Measurements from ENCODE around the gene SUPT4H1. TPM values are rescaled to one million over a fixed set of nuclear protein-coding genes. Genes with fewer than 3 reads are reported as not detected.

SUPT4H1 gene
- total RNA-seq, 1 donor from 2014 or later = 51.4 TPM

- DNase-seq (ENCODE audit: low read depth, low spot score) = no peak
Observed at GRCh38 chr17:58320163-58320558, 31.8 kb downstream of the SUPT4H1 start.

DNA sequence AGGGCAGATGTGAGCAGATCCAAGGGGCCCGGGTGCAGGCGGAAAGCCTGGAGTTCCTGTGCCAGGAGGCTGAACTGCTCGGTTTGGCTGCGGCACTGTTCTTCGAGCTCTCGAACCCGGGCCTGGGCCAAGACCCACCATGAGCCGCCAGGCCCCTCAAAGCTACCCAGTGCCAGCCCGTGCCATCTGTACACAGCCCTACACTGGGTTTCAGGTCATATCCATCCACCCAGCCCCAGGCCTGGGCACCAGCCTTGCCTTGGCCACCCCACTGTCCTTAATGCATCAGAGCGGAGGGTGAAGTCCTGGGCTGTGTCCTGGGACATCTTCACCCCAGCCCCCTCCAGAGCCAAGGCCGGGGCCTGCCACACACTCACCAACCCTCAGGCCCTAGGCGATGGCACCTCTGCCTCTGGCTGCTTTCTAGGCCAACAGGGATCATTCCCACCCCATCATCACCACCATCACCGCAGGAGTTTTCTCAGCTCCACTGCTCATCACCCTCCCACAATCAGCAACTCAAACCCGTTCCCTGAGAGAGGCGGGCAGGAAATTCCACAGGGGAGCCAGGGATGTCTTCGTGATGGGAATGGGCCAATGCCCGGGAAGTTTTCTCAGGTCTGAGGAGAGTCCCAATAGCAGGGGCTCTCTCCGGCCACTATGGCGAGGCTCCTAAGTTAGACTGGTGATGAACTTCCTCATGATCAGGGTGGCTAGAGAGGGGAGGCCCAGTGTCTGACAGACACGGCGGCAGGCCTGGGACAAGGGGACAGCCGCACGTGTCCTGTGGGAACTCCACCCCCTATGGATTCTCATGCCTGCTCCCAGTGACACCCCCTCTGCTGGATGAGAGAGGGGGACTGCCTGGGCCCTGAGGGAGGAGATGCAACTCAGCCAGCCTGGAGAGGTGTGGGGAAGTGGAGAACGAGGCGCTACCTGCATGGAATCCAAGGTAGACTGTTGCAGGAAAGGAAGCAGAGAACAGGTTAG is 32.5 kb downstream of the SUPT4H1 start:
- DNase-seq (ENCODE audit: low read depth, low spot score) = no peak

DNA sequence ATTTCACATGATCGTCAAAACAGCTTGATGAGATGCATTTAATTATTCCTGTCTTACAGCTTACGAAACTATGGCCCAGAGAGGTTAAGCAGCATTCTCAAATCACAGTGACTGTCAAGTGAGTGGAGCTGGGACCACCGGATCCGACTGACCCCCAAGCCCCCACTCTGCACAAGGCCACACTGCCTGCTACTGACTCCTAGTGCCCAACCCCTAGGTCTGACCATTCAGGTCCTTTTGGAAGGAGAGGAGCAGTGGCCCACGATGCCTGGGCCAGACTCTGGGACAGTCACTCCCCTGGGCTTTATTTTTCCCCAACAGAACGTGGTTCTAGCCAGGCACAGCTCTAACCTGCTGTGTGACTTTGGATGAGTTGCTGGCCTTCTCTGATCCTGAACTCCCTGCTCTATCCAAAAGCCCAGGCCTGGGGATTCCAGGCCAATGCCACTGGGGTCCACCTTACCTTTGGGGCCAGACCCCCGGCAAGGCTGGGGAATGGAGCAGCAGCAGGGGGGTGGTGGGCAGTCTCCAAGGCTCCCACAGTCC is 33.3 kb downstream of the SUPT4H1 start:
- no peak for DNase-seq (ENCODE audit: low read depth, low spot score)

DNA sequence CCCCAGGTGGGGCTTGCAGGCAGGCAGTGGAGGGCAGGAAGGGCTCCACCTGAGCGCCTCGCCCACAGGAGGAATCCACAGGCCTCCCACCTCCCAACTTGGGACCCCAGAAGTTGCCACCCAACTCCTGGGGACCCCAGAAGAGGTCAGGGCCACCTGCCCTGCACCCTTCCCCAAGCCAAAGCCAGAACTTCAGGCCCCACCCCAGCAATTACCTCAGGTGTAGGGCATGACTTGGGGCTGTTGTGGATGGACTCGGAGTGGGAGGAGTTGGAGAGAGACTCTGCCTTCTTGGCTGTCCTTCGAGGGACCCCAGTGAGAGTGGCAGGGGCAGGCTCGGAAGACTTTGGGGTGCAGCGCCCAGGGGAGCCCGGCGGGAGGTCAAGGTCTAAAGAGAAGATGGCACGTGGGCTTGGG is 33.9 kb downstream of the SUPT4H1 start:
- DNase-seq (ENCODE audit: low read depth, low spot score) = no peak

- no peak for DNase-seq (ENCODE audit: low read depth, low spot score)
Observed at GRCh38 chr17:58317421-58318064, 34.5 kb downstream of the SUPT4H1 start.

DNA sequence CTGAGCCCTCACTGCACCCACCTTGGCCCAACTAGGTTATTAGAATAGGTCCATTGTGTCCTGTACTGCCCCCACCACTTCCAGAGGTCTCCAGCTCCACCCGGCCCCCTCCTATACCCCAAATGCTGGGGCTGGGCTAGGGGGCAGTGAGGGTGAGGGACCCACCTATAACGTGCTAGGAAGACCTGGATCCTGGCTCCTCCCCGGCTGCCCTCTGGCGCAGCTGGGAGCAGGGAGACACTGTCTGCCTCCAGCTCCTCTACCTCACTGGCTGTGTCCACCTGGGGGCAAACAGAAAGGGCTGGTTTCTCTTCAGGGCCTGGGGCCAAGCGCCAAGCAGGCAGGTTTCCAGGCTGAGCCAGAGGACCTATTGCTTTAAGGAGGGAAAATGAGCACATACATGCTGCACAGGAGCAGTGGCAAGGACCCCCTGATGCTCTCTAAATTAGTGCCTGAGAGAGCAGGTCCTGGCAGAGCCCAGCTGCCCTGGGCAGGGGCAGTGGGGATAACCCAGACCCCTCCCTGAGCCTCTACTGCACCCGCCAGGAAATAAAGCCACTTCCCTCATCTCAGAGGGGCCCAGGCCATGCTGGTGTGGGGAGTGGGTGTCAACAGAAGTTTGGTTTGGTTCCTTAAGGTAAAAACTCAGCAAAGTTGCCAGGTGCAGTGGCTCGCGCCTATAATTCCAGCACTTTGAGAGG is 35.6 kb downstream of the SUPT4H1 start:
- DNase-seq (ENCODE audit: low read depth, low spot score) = no peak

DNA sequence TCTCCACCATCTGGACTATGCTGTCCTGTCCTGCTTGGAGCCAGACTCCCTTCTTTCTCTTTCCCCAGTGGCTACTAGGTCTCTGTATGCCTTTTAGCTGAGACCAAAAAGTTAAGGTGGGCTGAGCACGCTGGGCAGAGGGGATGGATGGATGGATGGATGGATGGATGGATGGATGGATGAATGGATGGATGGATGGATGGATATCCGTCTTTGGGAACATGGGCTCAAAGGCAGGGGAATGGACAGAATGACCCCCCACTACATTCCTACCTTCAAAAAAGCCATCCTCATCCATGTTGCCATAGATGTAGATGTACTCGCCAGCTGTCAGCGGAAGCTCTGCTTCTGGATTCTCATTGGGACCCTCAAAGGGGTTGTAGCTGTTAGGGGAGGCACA is 36.3 kb downstream of the SUPT4H1 start:
- DNase-seq (ENCODE audit: low read depth, low spot score) = no peak

- no peak for DNase-seq (ENCODE audit: low read depth, low spot score)
Observed at GRCh38 chr17:58315281-58315711, 36.7 kb downstream of the SUPT4H1 start.

DNA sequence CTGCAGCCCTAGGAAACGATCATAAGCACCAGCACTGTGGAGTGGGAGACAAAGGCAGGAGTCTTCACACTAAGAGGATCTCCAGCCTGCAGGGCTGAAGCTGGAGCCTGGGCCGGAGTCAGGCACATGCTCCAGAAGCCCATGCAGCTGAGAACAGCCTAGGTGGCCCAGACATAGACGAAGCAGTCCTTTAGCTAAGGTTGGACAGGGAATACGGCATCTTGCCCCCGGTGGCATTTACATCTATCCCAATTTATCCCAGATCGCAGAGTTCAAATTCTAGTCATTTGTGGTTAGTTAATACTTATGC is 37.3 kb downstream of the SUPT4H1 start:
- no peak for DNase-seq (ENCODE audit: low read depth, low spot score)

DNA sequence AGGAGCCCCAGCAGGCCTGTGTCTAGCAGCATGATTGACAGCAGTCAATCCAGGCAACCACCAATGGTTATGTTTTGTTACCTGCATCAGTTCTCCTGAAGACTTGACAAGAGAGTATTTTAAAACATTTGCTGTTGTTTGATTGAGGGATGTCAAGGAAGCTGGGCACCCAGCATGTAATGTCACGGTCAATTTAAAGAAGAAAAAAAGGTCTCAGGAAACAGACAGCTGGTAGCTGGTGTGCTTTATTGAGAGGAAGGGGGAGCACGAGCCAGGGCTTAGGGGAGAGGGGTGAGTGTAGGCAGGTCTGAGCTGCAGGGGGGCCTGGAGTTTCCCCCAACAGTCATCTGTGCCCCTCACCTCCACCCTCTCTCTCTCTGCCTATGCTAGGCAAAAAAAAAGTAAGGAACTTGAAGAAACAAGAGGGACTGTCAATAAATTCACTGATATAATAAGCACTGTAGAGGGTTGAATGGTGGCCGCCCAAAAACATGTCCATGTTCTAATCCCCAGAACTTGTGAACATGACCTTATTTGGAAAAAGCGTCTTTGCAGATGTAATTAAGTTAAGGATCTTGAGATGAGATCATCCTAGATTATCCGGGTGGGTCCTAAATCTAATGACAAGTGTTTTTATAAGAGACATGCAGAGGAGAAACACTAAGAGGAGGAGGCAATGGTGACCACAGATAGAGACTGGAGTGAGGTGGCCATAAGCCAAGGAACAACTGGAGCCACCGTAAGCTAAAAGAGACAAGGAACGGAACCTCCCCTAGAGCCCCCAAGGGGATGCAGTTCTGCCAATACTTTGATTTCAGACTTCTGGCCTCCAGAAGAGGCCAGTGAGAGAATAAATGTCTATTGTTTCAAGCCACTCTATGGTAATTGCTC is 37.9 kb downstream of the SUPT4H1 start:
- DNase-seq (ENCODE audit: low read depth, low spot score) = no peak

GRCh38 chr17:58312829-58313228 is 39.2 kb downstream of the SUPT4H1 start:
- no peak for DNase-seq (ENCODE audit: low read depth, low spot score)

DNA sequence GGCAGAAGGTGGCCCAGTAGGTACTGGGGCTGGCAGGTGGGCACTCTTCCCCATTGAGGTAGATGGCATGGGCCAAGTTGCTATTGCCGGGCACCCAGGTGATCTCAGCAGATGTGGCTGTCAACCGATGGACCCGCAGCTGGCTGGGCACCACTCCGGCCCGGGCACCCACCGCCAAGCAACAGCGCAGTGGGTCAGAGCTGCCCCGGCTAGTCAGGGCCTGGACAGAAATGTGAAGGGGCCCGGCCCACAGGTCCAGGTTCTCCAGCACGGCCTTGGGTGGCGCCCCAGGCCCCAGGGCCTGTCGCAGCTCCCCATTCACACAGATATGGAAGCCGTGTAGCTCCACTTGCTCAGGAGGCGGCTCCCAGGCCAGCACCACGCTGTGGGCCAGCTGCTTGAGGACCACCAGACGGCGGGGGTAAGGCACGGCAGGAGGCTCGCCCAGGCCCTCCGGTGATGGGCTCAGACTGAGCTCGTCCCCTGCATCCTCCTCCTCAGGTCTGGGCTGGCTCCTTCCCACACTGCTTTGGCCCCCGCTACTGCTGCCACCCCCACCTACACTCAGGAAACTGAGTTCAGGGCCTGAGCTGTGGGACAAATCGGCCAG is 39.9 kb downstream of the SUPT4H1 start:
- DNase-seq (ENCODE audit: low read depth, low spot score) = no peak

DNA sequence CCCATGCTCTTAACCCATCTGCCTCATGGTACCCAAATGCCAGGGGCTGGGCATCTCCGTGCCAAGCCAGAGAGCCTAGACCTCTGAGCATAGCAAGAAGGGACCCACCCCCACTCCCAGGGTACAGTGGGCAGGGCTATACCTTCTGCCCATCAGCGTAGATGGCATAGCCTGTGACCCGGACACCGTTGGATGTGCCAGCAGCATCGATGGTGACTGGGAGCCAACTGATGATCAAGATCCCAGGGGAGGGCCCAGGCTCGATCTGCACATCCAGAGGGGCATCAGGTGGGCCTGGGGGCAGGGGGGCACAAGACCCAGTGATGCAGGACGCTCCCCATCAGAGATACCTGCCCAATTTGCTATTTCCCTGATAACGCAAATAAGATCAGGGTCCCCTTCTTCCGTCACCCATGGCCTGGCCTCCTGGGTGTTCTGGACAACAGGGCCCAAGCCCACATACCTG is 40.5 kb downstream of the SUPT4H1 start:
- no peak for DNase-seq (ENCODE audit: low read depth, low spot score)

GRCh38 chr17:58310511-58311428 is 41.2 kb downstream of the SUPT4H1 start:
- DNase-seq (ENCODE audit: low read depth, low spot score) = no peak

DNA sequence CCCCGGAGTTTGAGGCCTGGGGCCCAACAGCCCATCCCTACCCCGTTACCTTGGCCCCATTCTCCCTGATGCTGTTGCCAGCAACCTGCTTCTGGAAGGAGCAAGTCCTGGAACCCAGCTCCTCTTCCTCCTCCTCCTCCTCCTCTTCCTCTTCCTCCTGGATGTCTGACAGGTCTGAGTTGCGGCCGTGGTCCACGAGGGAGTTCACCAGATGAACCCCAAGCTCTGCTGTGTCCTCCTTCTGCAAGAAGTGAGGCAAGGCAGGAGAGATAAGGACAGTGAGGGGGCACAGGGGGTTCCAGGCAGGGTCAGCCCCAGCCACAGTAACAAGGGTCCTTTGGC is 42.1 kb downstream of the SUPT4H1 start:
- no peak for DNase-seq (ENCODE audit: low read depth, low spot score)

DNA sequence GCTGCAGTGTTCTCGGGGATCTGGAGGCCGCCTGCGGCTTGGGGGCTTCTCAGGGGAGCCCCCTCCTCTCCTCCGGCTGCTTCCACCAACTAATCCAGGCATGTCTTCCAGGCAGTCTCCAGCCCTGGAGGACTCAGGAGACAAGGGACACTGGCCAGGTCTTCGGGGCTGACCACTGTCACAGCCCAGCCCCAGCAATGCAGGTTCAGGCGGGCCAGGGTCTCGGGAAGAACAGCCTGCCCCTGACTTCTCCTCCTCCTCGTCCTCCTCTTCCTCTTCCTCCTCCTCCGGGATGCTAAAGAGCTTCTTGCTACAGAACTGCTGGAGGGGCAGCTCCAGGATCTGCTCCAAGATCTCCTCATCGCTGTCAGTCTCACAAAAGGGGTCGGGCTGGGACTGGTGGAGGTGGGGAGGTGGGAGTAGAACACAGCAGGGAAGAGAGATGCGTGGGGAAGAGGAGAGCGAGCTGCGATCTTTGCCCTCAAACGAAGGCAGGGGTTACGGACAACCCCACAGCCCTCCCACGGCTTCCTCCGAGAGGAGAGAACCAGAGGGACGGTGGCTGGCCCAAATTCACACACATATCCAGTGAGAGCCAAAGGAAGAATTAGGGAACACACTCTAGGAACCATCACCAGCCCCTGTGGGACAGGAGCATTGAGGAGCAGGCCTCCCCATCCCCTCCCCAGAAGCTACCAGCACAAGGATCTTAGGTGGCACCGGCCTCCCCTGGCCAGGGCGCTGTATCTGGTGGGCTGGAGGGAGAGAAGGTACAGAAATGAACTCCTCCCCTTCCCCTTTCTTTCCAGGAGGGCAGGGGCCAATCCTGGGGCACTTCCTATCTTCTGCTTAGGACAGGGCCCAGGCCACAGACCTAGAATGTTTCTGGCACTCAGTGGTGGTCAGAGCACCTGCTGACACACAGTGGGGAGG is 42.8 kb downstream of the SUPT4H1 start:
- DNase-seq (ENCODE audit: low read depth, low spot score) = no peak

DNA sequence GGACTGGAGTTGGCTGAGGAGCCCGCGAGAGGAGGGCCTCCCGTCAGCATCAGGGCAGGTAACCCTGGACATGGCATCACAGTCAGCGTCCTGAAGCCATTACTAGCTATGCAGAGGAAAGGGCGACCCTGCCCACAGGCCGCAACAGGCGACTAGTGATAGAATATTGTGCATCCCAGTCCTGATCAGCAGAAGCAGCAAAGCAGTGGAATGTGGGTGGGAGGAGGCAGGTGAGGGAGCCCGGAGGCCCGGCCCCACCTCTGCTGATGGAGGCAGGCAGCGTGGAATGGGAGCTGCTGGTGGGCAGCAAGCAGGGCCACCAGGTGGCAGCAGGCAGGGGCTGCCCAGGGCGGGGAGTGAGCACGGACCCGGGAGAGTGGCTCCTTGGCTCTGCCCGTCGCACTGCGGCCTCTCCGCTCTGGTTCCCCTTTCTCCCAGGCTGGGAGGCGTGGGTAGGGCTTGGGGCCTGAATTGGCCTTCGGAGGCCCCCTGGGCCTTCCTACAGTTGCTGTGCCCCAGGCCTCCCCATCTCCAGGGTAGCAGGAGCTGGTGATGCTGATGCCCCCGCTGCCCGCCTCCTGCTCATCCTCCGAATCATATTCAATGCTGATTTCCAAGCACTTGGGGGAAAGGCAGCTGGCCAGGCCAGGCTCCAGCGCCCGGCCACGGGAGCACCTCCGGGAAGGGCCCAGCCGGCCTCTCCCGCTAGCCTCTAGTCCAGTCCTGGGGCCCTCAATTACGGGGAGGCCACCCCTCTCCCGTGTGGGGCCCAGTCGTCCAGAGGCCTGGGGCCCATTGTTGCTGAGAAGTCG is 43.6 kb downstream of the SUPT4H1 start:
- no peak for DNase-seq (ENCODE audit: low read depth, low spot score)

Data from pulmonary artery endothelial cell (primary cell).